A172 (cell line): ENCODE data around the gene PRKAR1B. TPM values are rescaled to one million over a fixed set of nuclear protein-coding genes. Genes with fewer than 3 reads are reported as not detected.
A peak's percentile ranks its signal among the peaks of the same experiment; 100 is the strongest.

Source experiments
- DNase-seq: peaks from one replicate; pipeline ENCODE4 v3.0.0-alpha.2; 2015; ENCODE audit warnings: low spot score
- total RNA-seq: library from RNA; depleted of rRNA; stranded (reverse); fragments of >200 nt; shearing (Covaris generic); gene quantifications from 2 replicates; pipeline ENCODE4 v1.2.3, GENCODE V29; 2014

PRKAR1B gene
- total RNA-seq, 1 experiment from 2014 or later, result 31.3 TPM

- peak; percentile 22 for DNase-seq
Observed at GRCh38 chr7:721619-722248, 5.3 kb downstream of the PRKAR1B start.

- no peak for DNase-seq
Observed at GRCh38 chr7:716636-717035, 10.4 kb downstream of the PRKAR1B start.

- no peak for DNase-seq
Observed at GRCh38 chr7:716222-716621, 10.9 kb downstream of the PRKAR1B start.

- DNase-seq, result no peak
Observed at GRCh38 chr7:714251-714671, 12.8 kb downstream of the PRKAR1B start.

GRCh38 chr7:713488-714230 lies 13.4 kb downstream of the PRKAR1B start:
- no peak for DNase-seq

- no peak for DNase-seq
Observed at GRCh38 chr7:713139-713457, 14.0 kb downstream of the PRKAR1B start.

- DNase-seq, result no peak
Observed at GRCh38 chr7:712381-713138, 14.5 kb downstream of the PRKAR1B start.

GRCh38 chr7:711922-712380 lies 15.1 kb downstream of the PRKAR1B start:
- DNase-seq, result no peak

GRCh38 chr7:711093-711921 lies 15.8 kb downstream of the PRKAR1B start:
- DNase-seq, result no peak

GRCh38 chr7:710161-710560 lies 16.9 kb downstream of the PRKAR1B start:
- DNase-seq, result no peak

DNA sequence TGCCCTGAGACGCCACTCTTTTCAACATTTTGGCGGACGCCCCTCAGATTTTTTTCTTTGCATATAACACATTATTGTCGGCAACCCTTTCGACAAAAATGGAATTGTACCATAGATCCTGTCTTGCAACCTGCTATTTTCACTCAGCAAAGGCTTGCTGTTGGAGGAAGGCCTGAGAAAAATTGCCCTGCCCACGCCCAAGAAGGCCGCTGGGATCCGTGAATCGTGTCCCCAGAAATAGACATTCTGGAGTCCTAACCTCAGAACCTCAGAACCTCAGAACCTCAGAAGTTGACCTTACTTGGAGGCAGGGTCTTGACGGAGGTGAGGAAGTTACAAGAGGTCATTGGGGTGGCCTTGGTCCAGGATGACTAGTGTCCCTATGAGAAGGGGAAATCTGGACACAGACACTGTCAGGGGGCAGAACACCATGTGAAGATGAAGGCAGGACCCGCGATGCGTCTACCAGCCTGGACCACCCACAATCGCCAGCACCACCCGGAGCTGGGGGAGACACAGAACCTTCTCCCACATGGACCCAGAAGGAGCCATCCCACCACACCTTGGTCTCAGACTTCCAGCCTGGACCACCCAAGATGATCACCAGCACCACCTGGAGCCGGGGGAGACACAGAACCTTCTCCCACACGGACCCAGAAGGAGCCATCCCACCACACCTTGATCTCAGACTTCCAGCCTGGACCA lies 19.6 kb downstream of the PRKAR1B start:
- DNase-seq, result no peak

- DNase-seq, result no peak
Observed at GRCh38 chr7:706721-707120, 20.4 kb downstream of the PRKAR1B start.

GRCh38 chr7:703049-703448 lies 24.0 kb downstream of the PRKAR1B start:
- DNase-seq, result no peak

- no peak for DNase-seq
Observed at GRCh38 chr7:701086-701671, 25.9 kb downstream of the PRKAR1B start.

- no peak for DNase-seq
Observed at GRCh38 chr7:699476-700170, 27.5 kb downstream of the PRKAR1B start.

DNA sequence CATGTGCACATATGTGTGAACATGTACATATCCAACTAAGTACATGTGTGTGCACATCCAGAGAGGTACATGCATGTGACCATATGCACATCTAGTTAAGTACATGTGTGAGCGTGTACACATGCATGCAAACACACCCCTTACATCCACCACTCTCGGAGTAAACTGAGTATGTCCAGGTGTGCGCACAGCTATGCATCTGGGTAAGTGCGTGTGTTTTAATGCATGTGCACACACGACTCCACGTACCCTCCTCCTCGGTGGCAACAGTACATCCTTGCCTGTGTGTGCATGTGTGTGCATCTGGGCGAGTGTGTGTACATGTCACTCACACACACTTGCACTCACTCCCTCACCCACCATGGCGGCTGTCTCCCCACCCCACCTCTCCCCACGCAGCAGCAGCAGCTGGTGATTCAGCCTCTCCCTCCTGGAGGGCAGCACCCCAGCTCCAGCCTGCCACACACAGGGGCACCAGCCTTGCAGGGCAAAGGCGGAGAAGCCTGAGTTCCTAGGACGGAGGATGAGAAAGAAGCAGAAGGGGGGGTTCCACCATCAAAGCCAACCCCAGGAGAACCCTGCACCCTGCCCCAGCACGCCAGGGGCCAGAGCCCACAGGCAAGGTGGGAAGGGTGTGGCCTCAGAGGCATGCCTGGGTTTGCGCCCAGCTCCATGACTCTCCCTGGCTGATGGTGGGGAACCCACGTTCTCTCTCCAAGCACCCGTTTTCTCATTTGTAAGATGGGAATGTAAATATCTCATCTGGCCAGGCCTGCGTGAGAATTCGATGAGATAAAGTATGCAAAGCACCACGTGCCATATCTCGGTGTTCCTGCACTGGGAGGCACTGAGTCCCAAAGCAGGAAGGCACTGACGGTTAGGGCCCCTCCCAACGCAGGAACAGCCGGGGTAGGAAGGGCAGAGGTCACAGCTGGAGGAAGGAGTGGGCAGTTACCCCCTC lies 28.3 kb downstream of the PRKAR1B start:
- DNase-seq, result no peak

DNA sequence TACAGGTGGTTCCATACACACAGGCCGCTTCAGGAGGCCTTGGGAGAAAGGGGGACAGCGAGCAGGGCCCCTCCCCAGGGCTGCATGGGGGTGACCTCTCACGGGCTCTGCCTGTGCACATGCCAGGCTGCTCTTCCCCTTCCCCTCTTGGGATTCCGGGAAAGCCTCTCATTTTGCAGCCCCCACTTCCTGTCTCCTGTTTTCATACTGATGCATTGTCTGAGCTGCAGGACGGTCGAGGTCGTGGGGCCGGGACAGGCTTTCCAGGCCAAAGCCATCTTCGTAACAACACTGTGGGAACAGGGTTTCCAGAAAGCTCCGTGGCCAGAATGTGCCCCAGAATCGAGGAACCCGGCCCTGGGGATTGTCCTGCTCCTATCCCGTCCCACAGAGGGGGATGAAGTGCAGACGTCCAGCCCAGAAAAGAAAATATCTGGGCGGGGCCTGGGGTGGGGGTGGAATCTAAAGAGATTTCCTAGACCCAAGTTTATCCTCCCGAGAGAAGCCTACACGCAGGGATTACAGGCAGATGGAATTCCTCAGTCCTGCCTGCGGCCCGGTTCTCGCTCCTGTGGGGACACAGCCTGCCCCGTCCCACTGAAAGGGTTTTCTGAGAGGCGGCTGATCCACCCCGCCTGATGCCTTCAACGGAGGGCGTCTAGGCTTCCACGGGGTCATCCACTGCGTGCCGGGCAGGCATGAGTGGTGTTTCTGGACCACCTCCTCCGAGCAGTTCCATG lies 30.1 kb downstream of the PRKAR1B start:
- DNase-seq, result no peak

DNA sequence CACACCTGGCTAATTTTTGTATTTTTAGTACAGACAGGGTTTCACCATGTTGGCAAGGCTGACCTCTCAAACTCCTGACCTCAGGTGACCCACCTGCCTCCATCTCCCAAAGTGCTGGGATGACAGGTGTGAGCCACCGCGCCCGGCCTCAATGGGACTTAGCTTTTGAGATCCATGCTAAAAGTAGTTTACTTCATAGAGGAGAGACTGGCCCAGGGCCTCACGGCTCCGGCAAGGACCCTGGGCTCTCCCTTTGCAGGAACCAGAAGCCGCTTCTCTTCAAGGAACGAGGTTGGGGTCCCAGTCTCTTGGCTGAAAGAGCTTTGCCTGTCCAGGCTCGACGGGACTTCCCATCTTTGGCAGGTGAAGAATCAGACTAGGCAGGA lies 30.7 kb downstream of the PRKAR1B start:
- DNase-seq, result no peak
